IPS-NIHi7 (cell line): ENCODE data around the gene TMEM128.
"Not testable (repeated sequence)": the region's sequence is repeated elsewhere in the genome, so short reads cannot be mapped to it uniquely, and the experiment has no call there.

ENCODE experiments used
- DNase-seq: peaks from one replicate; pipeline ENCODE4 v3.0.0; 2012; ENCODE audit warnings: mixed read lengths; ENCODE audit errors: extremely low spot score

The TMEM128 gene

GRCh38 chr4:4195354-4195753, 52.7 kb downstream of the TMEM128 start:
- DNase-seq = no peak

DNA sequence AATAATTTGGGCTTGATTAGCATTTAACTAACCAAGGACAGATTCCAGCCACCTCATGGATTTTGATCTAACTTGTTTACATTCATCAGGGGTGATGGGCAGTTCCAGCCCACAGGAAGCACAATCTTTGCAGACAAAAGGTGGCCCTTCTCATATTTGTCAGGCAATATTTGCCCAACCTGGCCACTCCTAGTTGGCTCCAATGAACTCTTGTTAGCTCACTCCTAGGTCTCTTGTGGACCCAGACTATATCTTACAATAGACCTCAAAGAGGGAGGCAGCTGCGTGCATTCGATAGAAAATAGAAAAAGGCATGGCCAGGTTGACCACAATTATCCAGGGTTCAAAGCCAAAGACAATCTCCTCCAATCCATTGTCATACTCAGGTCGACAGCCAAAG, 59.5 kb downstream of the TMEM128 start:
- DNase-seq = not testable (repeated sequence)
